Psoas muscle (tissue), 8 donors: ENCODE measurements around the gene PXK. TPM values are rescaled to one million over a fixed set of nuclear protein-coding genes. Genes with fewer than 3 reads are reported as not detected.

Source experiments
- ATAC-seq, 4 donors: fragments of 200-7000 bp; cut with Tn5 transposase; one replicate each; pipeline ENCODE4 v1.9.1; 2020; ENCODE audit warnings: moderate library complexity in 3 of 4, mild to moderate bottlenecking in 2 of 4
- DNase-seq, 2 donors: peaks; one replicate each; pipeline ENCODE4 v3.0.0-alpha.2; 2020
- H3K27ac ChIP-seq: fragments of 200-600 bp; one replicate; pipeline ENCODE4 v1.8.0; 2022
- H3K27me3 ChIP-seq, 3 donors: fragments of 200-600 bp in 1 of 3; one replicate each; pipeline versions ENCODE4 v1.6.1 to v1.8.0; 2013 to 2022; ENCODE audit warnings: low read length in 2 of 3, mild to moderate bottlenecking in 2 of 3, moderate library complexity in 1 of 3; ENCODE audit not compliant: insufficient read depth in 3 of 3
- H3K36me3 ChIP-seq, 2 donors: fragments of 200-600 bp in 1 of 2; one replicate each; pipeline versions ENCODE4 v1.6.1 to v1.8.0; 2013 to 2022; ENCODE audit warnings: low read depth in 1 of 2, mild to moderate bottlenecking in 1 of 2, moderate library complexity in 1 of 2; ENCODE audit not compliant: insufficient read depth in 1 of 2
- H3K4me1 ChIP-seq: fragments of 200-600 bp; one replicate; pipeline ENCODE4 v1.8.0; 2022
- H3K4me3 ChIP-seq: fragments of 200-600 bp; one replicate; pipeline ENCODE4 v1.8.0; 2022; ENCODE audit warnings: mild to moderate bottlenecking
- H3K9me3 ChIP-seq: fragments of 200-600 bp; one replicate; pipeline ENCODE4 v1.8.0; 2022
- WGBS, 3 donors: extraction: QIAGEN DNeasy Blood & Tissue Kit; methylation state at CpG; one replicate each; pipeline versions ENCODE4 v1.1.6 to v1.1.7; 2013; 5-methylcytosine and 5-hydroxymethylcytosine counted together
- intact Hi-C, 2 donors: fragments of 100-400 bp; cut with DNase I; formaldehyde crosslinking; loops; one replicate each; pipeline versions ENCODE4 v1.11.0 to v1.14.2; 2022
- polyA plus RNA-seq, 3 donors: library from polyadenylated mRNA; stranded (reverse); fragments of 200-250 nt; gene quantifications; one replicate each; pipeline ENCODE4 v1.2.3, GENCODE V29; 2013
- total RNA-seq, 4 donors: library from RNA; stranded (reverse); fragmentation: NEBNext Ultra II Directional in 2 of 4; extraction: Animal tissue kit (Norgen Biotek cat#: 25700) in 2 of 4; gene quantifications; one replicate each; pipeline versions ENCODE4 v1.2.1 to v1.2.4, GENCODE V29; 2021 to 2023
- TF ChIP-seq, protein P1 (sequence below): fragments of 200-600 bp; IDR thresholded peaks from one replicate; pipeline ENCODE4 v1.8.0; 2022; ENCODE audit warnings: antibody characterized with exemption
- donor health status: healthy with polysubstance abuse.
- donor health status: DM: no; HTN: no; CAD: no; lungs with moderate emphysema.
- donor health status: Bipolar disorder and iron deficiency.
- donor health status: healthy.
- donor health status: DM: yes; HTN: yes; CAD: no.
- donor health status: DM: no; HTN: no; CAD: no.
- donor health status: DM: no; HTN: no; CAD: no.
- donor health status: DM: yes; HTN: yes; CAD: no.

Gene PXK
- total and polyA plus RNA-seq, 7 donors = 3.4 to 17.5 (median 15.5) TPM

- no peak for ATAC-seq
- intact Hi-C loops = loop anchor here (2.0 to 5.0 kb wide), 2 partner anchors 81 to 161 kb away; partner anchors contain the start of gene KCTD6 (in 2 of the 2)
- DNase-seq = no peak
- H3K27me3 ChIP-seq = no peaks in the 10 kb centered on the region
- H3K4me3 ChIP-seq = no peak overlapping the region
- no peaks in the 10 kb centered on the region for H3K36me3 ChIP-seq
- 68 to 73% (median 71%) methylated on average over 4 of the region's 4 CpGs for WGBS, 3 donors
- TF ChIP-seq, protein P1, sequence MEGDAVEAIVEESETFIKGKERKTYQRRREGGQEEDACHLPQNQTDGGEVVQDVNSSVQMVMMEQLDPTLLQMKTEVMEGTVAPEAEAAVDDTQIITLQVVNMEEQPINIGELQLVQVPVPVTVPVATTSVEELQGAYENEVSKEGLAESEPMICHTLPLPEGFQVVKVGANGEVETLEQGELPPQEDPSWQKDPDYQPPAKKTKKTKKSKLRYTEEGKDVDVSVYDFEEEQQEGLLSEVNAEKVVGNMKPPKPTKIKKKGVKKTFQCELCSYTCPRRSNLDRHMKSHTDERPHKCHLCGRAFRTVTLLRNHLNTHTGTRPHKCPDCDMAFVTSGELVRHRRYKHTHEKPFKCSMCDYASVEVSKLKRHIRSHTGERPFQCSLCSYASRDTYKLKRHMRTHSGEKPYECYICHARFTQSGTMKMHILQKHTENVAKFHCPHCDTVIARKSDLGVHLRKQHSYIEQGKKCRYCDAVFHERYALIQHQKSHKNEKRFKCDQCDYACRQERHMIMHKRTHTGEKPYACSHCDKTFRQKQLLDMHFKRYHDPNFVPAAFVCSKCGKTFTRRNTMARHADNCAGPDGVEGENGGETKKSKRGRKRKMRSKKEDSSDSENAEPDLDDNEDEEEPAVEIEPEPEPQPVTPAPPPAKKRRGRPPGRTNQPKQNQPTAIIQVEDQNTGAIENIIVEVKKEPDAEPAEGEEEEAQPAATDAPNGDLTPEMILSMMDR = no peak
- H3K4me1 ChIP-seq = peaks cover 26% of the 10 kb centered on the region
- no peak overlapping the region for H3K27ac ChIP-seq
- no peaks in the 10 kb centered on the region for H3K9me3 ChIP-seq
These were observed 1.0 kb upstream of the PXK start for GRCh38 chr3:58331593-58332152.

DNA sequence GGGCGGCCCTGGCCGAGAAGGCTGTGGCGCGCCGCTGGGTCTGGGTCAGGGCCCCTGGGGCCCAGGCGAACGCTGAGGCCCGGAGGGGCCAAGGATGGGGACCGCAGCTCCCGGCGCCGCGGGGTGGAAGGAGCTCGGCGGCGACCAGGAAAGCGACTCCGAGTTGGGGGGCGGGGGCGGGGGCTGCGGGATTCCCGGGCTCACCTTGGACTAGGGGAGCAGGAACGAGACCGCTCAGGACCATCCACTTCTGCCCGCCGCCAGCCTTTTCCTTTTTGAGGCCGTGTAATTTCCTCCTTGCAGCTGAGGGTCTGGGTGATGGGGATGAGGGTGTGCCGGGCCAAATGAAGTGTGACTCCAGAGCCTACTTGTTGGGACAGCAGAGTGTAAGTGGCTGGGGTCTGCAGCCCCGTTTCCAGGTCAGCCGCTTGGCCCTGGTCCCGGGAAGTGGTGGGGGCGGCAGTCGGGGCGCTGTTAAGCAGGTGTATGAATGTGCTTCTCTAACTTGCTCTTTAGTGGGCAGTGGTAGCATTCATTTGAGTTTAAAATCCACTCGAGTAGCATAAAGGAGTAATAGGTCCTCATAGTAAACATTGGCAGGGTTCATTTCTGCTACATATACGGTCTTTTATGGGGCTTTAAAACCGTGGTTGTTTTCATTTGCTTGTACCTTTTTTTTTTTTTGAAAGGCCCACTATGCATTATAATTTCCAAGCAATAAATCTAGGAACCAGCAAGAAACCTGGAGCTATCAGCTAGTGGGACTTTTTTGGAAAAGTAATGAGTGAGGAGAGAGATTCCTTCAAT is 717 bp downstream of the PXK start:
- Histone ChIP-seq H3K4me3 (peak overlapping the region; percentile 70), H3K36me3 (no peaks in the 10 kb centered on the region), H3K27me3 (no peaks in the 10 kb centered on the region), H3K9me3 (no peaks in the 10 kb centered on the region), H3K4me1 (peaks cover 26% of the 10 kb centered on the region), H3K27ac (peak overlapping the region; percentile 43)
- TF ChIP-seq, protein P1 = no peak
- 0 to 1% (median 0%) methylated on average over 22 to 37 of the region's 37 CpGs for WGBS, 3 donors
- intact Hi-C loops = loop anchor here (2.0 to 5.0 kb wide), 2 partner anchors 79 to 159 kb away; partner anchors contain the start of gene KCTD6 (in 2 of the 2)
- DNase-seq (peak in 1 of 2 donors; percentile 58), ATAC-seq (peak in 2 of 4 donors; percentile 14 to 31)

DNA sequence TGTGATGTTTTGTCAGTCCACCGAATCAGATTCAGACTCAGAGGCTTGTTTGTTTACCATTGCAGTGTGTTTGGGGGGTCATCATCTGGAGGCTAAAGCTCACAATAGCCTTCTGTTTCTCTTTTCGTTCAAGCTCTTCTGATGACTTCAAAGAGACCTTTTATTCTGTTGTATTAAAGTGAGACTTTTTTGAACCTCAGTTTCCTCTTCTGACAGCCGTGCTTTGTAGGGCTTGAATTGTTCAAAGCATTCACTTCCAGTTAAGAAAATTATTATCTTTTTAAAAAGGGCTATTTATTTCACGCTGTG is 1.3 kb downstream of the PXK start:
- TF ChIP-seq, protein P1 = no peak
- Histone ChIP-seq H3K4me1 (peaks cover 26% of the 10 kb centered on the region), H3K27ac (peak overlapping the region; percentile 43), H3K4me3 (peak overlapping the region; percentile 70), H3K9me3 (no peaks in the 10 kb centered on the region), H3K27me3 (no peaks in the 10 kb centered on the region), H3K36me3 (no peaks in the 10 kb centered on the region)
- intact Hi-C loops = loop anchor here in 1 of 2 donors (5.0 kb wide), 1 partner anchor 78 kb away; no protein-coding TSS in a partner anchor
- ATAC-seq (no peak), DNase-seq (no peak)
- WGBS, 3 donors = 30 to 35% (median 33%) methylated on average over 4 of the region's 4 CpGs

DNA sequence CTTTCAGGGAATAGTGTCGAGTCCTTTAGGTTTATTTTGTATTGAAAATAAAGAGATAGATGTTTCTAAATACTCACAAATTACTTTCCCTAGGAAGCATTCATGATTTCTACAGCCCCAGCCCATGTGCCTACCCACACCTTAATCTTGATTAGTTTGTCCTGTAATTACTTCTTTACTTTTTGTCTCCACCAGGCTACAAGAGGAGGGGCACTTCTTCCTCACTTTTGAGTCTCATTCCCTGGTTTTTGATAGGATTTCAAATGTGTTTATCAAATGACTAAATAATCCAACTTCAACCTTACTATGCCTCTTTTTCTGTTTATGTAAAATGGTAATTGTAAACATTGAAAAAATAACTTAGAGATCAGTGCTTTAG is 1.8 kb downstream of the PXK start:
- 81 to 90% (median 84%) methylated on average over 1 of the region's 1 CpG for WGBS, 3 donors
- TF ChIP-seq, protein P1 = no peak
- H3K9me3 ChIP-seq = no peaks in the 10 kb centered on the region
- intact Hi-C loops = loop anchor here in 1 of 2 donors (5.0 kb wide), 1 partner anchor 78 kb away; no protein-coding TSS in a partner anchor
- ATAC-seq (no peak), DNase-seq (no peak)
- H3K36me3 ChIP-seq = no peaks in the 10 kb centered on the region
- H3K27ac ChIP-seq = peak overlapping the region; percentile 43
- peaks cover 26% of the 10 kb centered on the region for H3K4me1 ChIP-seq
- H3K4me3 ChIP-seq = peak overlapping the region; percentile 70
- no peaks in the 10 kb centered on the region for H3K27me3 ChIP-seq
